Measurements from ENCODE around the gene ARHGEF10L.

The ARHGEF10L gene

DNA sequence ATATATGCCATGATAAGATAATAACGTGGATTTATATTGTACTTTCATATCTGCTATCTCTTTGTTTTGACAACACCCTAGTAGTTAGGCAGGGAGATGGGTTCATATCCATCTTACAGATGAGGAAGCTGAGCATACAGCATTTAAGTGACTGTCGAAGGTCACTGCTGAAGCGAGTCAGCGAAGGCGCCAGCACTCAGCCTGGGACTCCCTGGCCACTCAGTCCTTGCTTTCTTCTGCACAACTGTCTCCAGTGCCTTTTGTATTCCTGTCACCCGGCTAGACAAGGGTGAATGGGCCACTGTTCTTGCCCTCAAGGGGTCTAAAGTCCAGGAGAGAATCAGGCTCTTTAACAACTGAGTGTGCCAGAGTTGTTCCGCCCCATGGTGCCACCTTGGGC, 3.1 kb downstream of the ARHGEF10L start:
- ChIA-PET CTCF (interaction anchor here (3.2 kb wide), 1 partner anchor 64 kb away, joined by 10 read pairs; no protein-coding TSS in a partner anchor), POLR2A (no interaction called here)
- TF ChIP-seq, protein P1, sequence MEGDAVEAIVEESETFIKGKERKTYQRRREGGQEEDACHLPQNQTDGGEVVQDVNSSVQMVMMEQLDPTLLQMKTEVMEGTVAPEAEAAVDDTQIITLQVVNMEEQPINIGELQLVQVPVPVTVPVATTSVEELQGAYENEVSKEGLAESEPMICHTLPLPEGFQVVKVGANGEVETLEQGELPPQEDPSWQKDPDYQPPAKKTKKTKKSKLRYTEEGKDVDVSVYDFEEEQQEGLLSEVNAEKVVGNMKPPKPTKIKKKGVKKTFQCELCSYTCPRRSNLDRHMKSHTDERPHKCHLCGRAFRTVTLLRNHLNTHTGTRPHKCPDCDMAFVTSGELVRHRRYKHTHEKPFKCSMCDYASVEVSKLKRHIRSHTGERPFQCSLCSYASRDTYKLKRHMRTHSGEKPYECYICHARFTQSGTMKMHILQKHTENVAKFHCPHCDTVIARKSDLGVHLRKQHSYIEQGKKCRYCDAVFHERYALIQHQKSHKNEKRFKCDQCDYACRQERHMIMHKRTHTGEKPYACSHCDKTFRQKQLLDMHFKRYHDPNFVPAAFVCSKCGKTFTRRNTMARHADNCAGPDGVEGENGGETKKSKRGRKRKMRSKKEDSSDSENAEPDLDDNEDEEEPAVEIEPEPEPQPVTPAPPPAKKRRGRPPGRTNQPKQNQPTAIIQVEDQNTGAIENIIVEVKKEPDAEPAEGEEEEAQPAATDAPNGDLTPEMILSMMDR (IDR thresholded peaks at IDR 0.05; ENCODE audit: insufficient read depth, low read length, missing control alignments) = no peak
- no peak overlapping the region for H3K4me3 ChIP-seq (ENCODE audit: low read depth, low read length)
- DNase-seq (ENCODE audit: low read depth, low spot score) = no peak

DNA sequence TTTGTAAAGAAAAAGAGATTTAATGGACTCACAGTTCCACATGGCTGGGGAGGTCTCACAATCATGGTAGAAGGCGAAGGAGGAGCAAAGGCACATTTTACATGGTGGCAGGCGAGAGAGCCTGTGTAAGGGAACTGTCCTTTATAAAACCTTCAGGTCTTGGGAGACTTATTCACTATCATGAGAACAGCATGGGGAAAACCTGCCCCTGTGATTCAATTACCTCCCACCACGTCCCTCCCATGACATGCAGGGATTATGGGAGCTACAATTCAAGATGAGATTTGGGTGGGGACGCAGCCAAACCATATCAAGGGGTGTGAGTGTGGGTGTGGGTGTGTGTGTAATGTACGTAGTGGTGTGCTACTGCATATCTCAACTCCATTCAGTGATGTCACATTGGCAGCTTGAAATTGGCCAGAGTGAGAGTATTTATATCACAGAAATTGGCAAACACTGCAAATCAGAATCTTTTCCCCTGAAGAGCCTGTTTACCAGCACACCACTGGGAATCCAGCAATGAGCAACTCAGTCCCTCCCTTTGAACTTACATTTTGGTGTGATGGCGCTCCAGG, 5.4 kb downstream of the ARHGEF10L start:
- ChIA-PET POLR2A (interaction anchor here (1.0 kb wide), 1 partner anchor 17 kb away, joined by 3 read pairs; no protein-coding TSS in a partner anchor), CTCF (interaction anchor here (2.3 kb wide), 1 partner anchor 62 kb away, joined by 9 read pairs; no protein-coding TSS in a partner anchor)
- no peak overlapping the region for H3K4me3 ChIP-seq (ENCODE audit: low read depth, low read length)
- TF ChIP-seq, protein P1 (IDR thresholded peaks at IDR 0.05; ENCODE audit: insufficient read depth, low read length, missing control alignments) = no peak
- DNase-seq (ENCODE audit: low read depth, low spot score) = no peak

DNA sequence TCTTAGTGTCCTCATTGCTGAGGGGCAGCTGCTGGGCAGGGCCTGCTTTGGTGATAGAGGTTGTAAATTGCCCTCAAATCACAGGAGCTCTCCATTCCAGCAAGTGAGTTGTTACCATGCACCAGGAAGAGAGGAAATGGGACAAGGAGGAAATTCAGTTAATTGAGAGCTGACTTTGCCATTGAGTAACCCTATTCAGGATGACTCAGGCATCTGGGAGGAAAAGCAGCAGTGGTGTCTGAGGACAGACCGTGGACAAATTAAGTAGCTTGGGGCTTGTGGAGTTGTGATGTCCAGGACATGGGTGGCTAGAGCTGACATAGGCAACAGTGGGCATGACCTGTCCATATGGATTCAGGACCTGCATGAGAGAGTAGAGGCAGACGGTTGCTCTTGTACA, 5.9 kb downstream of the ARHGEF10L start:
- H3K4me3 ChIP-seq (ENCODE audit: low read depth, low read length) = no peak overlapping the region
- no peak for DNase-seq (ENCODE audit: low read depth, low spot score)
- TF ChIP-seq, protein P1 (IDR thresholded peaks at IDR 0.05; ENCODE audit: insufficient read depth, low read length, missing control alignments) = no peak
- POLR2A ChIA-PET = interaction anchor here (1.0 kb wide), 1 partner anchor 16 kb away, joined by 3 read pairs; no protein-coding TSS in a partner anchor
- CTCF ChIA-PET = interaction anchor here (1.5 to 2.3 kb wide), 2 partner anchors 61 kb away, joined by 5 to 9 read pairs; no protein-coding TSS in a partner anchor

DNA sequence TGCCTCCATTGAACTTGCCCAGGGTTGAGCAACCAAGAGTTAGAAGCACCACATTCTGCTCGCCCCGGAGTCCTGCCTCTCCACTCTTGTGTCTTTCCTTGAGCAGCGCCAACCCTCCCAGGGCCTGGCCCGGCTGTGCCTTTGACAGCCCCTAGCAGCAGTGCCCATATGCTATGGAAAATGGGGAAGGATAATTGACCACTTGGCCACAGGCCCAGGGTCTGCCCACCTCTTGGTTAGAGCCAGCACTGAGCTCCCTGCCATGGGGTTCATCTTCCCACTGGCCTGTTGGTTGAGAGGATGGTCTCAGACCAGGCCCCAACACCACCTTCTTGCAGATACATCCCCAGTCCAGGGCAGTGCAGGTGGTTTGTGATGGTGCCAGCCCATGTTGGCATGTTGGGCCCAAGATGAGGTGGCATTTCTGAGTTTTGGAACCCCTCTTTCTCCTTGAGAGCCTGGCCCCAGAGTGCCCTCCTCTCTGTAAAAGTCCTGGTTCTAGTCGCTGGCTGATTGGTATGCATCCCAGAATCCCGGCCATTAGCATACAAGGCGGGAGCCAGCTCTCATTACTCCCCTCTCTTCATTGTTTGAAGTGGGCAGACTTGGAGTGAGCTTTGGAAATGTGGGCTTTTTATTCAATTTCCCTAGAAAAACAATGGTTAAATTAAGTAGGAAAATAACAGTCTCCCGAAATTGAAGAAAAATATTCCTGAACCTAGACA, 7.6 kb downstream of the ARHGEF10L start:
- ChIA-PET POLR2A (no interaction called here), CTCF (interaction anchor here (0.6 to 1.5 kb wide), 3 partner anchors 17 to 65 kb away, joined by 3 to 5 read pairs (median 3); no protein-coding TSS in a partner anchor)
- TF ChIP-seq, protein P1 (IDR thresholded peaks at IDR 0.05; ENCODE audit: insufficient read depth, low read length, missing control alignments) = no peak
- no peak overlapping the region for H3K4me3 ChIP-seq (ENCODE audit: low read depth, low read length)
- no peak for DNase-seq (ENCODE audit: low read depth, low spot score)

DNA sequence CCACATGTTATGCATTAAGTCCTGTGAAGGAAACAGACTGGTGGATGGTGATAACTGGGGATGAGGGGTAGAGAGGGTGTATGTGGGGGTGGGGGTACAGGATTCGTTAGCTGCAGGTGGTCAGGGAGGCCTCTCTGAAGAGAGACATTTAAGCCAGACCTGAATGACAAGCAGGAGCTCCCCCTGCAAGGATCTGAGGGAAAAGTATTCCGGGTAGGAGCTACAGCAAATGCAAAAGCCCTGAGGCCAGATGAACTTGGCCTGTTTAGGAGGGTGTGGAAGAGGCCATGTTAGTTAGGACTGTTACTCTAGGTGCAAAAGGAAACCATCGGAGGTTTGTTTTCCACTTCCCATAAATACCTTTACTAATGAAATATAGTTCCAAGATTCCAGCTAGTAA, 9.9 kb downstream of the ARHGEF10L start:
- TF ChIP-seq, protein P1 (IDR thresholded peaks at IDR 0.05; ENCODE audit: insufficient read depth, low read length, missing control alignments) = no peak
- no peak for DNase-seq (ENCODE audit: low read depth, low spot score)
- CTCF ChIA-PET = interaction anchor here (1.7 kb wide), 1 partner anchor 57 kb away, joined by 4 read pairs; no protein-coding TSS in a partner anchor
- H3K4me3 ChIP-seq (ENCODE audit: low read depth, low read length) = no peak overlapping the region
- POLR2A ChIA-PET = no interaction called here

Data from AG04449 (cell line).